ENCODE measurements around the gene THSD7B.
"Not testable (repeated sequence)": the region's sequence is repeated elsewhere in the genome, so short reads cannot be mapped to it uniquely, and the experiment has no call there.

The THSD7B gene

DNA sequence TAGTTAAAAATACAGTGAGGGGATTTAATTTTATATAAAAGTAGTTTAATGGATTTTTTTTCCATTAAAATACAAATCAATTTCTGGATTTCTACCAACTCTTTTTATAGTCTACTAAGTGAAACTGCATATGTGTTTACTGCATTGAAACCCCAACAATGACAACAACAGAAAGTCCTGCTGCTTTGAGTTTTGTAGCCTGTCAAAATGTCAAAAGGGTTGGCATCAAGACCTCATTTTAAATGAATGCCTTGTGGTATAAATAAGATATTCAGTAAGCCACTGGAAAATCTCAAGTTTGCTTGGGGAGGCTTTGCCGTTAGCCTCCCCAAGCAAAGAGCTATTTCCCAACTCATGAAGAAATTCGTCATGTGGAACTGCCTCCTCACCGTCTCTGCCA lies 758.6 kb downstream of the THSD7B start:
- no peak for DNase-seq (ENCODE audit: low read depth)

DNA sequence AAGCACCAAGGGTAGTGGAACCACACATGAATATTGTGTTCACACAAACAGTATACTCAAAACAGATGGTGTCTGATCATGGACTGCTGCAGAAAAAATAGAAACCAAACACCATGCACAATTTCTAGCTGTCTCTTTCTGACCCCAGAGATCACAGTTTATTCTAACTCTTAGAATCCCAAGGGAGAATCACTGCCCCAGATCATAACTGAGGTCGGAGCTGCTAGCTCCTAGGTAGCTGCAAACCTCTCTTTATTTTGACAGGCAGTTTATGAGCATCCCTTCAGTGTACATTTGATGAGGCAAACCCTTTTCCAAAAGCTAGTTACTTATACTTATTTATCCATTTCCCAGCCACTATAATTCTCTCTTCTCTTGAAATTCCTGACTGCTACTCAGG lies 759.8 kb downstream of the THSD7B start:
- no peak for DNase-seq (ENCODE audit: low read depth)

- no peak for DNase-seq (ENCODE audit: low read depth)
These were observed 760.4 kb downstream of the THSD7B start for GRCh38 chr2:137525641-137526190.

DNA sequence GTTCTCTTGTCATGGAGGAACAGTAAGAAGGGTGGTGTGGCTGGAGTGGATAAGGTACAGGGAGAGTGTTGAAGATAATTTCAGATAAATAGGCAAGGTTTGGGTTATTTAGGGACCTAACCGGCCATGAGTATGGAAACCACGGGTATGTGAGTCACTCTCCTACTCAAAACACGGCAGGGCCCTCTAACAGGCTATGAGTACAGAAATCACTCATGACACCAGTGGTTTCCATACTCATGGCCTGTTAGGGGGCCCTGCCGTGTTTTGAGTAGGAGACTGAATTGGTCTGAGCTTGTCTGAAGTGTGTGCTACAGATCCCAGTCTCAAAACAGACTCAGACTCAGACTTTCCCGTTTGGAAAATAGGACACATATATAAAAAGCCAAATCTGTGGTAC lies 770.6 kb downstream of the THSD7B start:
- no peak for DNase-seq (ENCODE audit: low read depth)

DNA sequence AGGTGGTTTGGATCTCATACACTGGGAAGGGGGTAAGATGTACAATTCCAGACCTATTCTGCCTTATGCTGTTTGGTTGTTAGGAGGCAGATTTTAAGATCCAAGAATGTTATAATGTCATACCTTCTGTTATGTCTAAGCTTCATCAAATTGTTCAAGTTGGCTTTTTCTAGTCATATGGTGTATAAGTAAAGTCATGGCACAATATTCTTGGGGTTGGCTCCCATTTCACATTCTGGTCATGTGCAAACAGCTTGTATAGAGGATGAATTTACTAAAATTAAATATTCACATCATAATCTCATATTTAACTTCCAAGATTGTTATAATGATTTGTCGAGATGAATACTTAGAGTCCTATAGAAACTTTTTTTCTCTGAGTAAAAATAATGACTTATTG lies 774.0 kb downstream of the THSD7B start:
- DNase-seq (ENCODE audit: low read depth): no peak

GRCh38 chr2:137547842-137548241 lies 782.5 kb downstream of the THSD7B start:
- no peak for DNase-seq (ENCODE audit: low read depth)

GRCh38 chr2:137566387-137566786 lies 801.0 kb downstream of the THSD7B start:
- no peak for DNase-seq (ENCODE audit: low read depth)

DNA sequence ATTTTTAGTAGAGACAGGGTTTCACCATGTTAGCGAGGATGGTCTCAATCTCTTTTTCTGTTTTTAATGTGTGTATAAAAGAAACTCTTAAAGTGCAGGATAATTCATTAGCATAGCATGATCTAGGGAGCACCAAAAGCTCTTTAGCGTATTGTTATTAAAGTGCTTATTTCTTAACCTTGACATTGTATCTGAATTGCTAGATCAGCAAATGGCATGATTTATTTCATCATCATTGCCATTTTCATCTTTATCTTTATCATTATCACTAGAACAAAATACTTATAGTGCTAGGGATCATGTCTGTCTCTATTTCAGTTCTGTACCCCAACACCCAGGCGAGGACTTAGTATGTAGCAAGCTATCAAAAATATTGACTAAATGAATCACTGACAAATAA lies 805.1 kb downstream of the THSD7B start:
- DNase-seq (ENCODE audit: low read depth): no peak

GRCh38 chr2:137587834-137588233 lies 822.5 kb downstream of the THSD7B start:
- not testable (repeated sequence) for DNase-seq (ENCODE audit: low read depth)

DNA sequence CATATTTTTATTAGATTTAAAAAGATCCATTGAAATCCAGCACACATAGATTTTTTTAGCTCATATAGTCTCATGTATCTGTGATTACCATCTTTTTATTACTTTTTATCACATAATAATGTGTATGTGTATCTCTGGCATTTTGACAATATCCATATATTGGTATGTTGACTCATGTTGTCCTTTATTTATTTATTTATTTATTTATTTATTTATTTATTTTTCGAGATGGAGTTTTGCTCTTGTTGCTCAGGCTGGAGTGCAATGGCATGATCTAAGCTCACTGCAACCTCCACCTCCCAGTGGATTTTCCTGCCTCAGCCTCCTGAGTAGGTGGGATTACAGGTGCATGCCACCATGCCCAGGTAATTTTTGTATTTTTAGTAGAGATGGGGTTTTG lies 823.2 kb downstream of the THSD7B start:
- not testable (repeated sequence) for DNase-seq (ENCODE audit: low read depth)

- no peak for DNase-seq (ENCODE audit: low read depth)
These were observed 824.8 kb downstream of the THSD7B start for GRCh38 chr2:137590102-137590501.

- DNase-seq (ENCODE audit: low read depth): no peak
These were observed 842.5 kb downstream of the THSD7B start for GRCh38 chr2:137607722-137608318.

DNA sequence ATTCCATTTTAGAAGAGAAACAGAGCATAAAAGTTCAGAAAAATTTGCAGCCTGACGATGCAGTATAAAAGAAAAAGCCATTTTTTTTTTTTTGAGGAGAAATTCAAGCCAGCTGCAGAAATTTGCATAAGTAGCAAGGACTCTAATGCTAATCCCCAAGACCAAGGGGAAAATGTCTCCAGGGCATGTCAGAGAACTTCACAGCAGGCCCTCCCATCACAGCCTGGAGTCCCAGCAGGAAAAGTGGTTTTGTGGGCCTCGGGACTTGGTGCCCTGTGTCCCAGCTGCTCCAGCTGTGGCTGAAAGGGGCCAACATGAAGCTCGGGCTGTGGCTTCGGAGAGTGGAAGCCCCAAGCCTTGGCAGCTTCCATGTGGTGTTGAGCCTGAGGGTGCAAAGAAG lies 873.6 kb downstream of the THSD7B start:
- DNase-seq (ENCODE audit: low read depth): no peak

GRCh38 chr2:137644731-137645130 lies 879.4 kb downstream of the THSD7B start:
- DNase-seq (ENCODE audit: low read depth): no peak

DNA sequence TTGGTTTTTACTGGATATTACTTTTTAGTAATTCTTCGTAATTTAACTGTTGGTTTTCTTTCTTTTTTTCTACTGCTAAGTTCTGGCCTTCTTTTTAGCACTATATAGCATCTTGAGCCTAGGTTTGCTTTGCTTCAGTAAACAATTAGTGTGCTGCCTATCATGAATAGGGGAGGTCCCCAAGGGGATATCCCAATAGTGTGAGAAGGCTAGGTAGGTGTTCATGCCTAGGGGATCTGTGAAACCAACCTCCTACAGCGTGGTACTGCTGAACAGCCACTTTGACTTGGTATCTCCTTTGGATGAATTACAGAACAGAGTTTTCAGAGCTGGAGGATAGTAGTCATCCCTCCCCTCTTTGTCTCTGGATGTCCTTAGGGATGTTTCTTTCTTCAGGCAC lies 888.7 kb downstream of the THSD7B start:
- DNase-seq (ENCODE audit: low read depth): no peak

- no peak for DNase-seq (ENCODE audit: low read depth)
These were observed 890.5 kb downstream of the THSD7B start for GRCh38 chr2:137655814-137656213.

DNA sequence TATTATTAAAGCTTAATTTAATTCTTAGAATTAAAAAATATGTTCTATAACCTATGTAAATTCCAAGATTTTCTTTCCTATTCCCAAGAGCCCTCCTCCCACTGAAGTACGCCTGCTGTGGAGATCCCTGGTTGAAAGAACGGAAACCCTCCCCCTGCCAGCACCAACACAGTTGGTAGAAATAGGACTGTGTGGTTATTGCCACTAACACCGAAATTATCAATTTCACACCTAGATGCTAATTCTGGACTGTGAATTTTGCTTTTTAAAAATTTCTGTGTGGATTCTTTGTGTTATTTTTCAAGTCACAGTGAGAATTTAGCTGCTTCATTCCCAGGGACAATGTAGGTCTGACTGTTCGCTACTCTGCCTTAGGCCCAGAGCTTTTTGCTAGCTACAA lies 893.1 kb downstream of the THSD7B start:
- no peak for DNase-seq (ENCODE audit: low read depth)

DNA sequence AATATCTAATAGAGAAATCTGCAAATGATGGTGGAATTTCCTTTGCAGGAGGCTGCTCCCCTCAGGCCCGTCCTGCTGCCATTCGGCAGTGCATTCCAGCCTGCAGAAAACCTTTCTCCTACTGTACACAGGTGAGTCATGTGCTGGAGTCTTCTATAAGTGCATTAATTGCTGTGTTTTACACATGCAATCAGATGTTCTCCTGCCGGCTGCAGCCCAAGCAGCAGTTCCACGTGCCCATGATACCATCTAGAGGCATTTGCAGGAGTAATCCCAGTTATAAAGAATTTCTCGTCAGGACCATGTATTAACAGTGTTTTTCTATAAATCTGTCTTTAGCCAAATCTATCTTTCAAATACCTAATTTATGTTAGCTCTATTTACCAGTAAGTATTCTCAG lies 894.3 kb downstream of the THSD7B start:
- DNase-seq (ENCODE audit: low read depth): no peak

- no peak for DNase-seq (ENCODE audit: low read depth)
These were observed 904.8 kb downstream of the THSD7B start for GRCh38 chr2:137670111-137670510.

DNA sequence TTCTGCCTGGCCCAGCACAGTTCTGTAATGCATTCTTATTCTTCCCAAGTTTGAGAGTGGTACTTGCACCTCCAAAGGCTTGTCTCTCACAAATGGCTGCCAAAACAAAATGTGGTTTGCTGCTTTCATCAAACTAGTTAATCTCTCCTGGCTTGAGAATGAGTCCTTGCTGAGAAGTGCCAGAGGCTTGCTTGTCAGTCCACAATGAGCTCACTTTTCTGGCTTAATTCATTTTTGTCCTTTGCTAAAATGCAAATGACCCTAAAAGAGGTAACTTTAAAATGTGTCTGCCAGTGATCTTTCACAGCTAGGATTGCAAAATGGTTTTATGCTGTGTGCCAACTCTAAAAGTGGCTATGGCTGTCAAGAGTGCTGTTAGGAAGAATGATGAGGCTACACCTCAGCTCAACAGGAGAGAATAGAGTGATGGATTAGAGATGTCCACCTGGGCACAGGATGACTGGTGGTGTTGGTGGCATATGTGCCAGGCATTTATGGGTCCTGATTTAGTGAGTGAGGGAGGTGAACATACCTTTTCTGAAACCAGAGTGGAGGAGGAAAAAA lies 907.7 kb downstream of the THSD7B start:
- DNase-seq (ENCODE audit: low read depth): no peak

- DNase-seq (ENCODE audit: low read depth): no peak
These were observed 909.6 kb downstream of the THSD7B start for GRCh38 chr2:137674991-137675390.

DNA sequence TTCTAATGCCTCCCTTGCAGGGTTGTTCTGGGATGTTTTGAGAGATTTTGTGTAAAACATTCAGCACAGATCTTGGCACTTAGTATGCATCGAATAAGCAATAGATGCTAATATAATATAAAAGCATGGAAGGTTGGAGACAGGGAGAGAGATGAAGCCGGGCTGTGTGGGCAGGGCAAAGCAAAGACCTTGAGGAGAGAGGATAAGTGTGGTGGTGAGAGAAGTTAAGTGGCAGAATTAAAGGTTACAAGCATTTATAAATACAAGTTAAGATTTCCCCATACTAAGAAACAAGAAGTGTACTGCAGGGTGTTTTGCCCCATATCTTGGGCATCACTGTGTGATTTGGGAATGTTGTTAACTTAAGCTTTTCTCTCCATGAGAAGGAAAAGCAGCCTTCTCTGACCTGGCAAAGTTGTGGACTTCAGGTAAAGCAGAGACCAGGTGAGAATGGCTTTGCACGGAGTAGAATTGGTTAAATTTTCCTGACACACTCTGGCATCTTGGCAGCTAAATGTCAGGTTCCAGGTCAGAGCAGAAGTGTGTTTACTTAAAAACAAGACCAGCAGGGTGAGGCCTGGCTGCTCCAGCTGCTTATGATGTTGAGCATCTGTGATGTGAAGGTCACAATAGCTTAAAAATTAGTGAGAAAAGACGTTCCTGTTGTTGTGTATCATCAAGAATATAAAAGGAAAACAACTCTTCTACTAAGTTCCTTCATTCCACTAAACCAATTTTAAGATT lies 910.4 kb downstream of the THSD7B start:
- no peak for DNase-seq (ENCODE audit: low read depth)

- no peak for DNase-seq (ENCODE audit: low read depth)
These were observed 911.0 kb downstream of the THSD7B start for GRCh38 chr2:137676346-137676745.

Data from fibroblast of gingiva (primary cell).